IMR-90 (cell line): ENCODE results near the gene MXRA8. TPM values are rescaled to one million over a fixed set of nuclear protein-coding genes. Genes with fewer than 3 reads are reported as not detected.

ENCODE experiments used
- ATAC-seq: fragments of 200-7000 bp; cut with Tn5 transposase; 2 replicates; pipeline ENCODE4 v1.9.1; 2020; ENCODE audit warnings: low read depth, mild to moderate bottlenecking, moderate library complexity
- BruUV-seq: library from RNA; stranded (reverse); fragments of 400-500 nt; replicated peaks from 2 replicates; lab custom pipeline; 2021; lab: Mats Ljungman, UMichigan
- CTCF ChIA-PET: fragments of 300-600 bp; formaldehyde crosslinking; extraction: SDS; loops from one replicate; lab custom pipeline; 2021; ENCODE audit warnings: antibody characterized with exemption; lab: Yijun Ruan, JAX
- POLR2A ChIA-PET: fragments of 300-600 bp; sonication (Branson Sonifier 250); formaldehyde crosslinking; loops from one replicate; lab custom pipeline; 2022; ENCODE audit warnings: antibody characterized with exemption; ENCODE audit not compliant: unreplicated experiment; lab: Charles Lee
- DNase-seq: peaks from one replicate; pipeline ENCODE4 v3.0.0; 2013
- H2AFZ ChIP-seq: replicated peaks from 2 replicates; pipeline ENCODE3; 2013; ENCODE audit warnings: low read length, mild to moderate bottlenecking; ENCODE audit not compliant: poor library complexity
- H2AK5ac ChIP-seq: 2 replicates; pipeline ENCODE4 v1.6.1; 2013; ENCODE audit warnings: low read depth, low read length, inconsistent platforms
- H2AK9ac ChIP-seq: replicated peaks from 2 replicates; pipeline ENCODE3; 2013; ENCODE audit warnings: mild to moderate bottlenecking, low read depth, low read length, moderate library complexity; ENCODE audit not compliant: poor library complexity
- H2BK120ac ChIP-seq: 2 replicates; pipeline ENCODE4 v1.6.1; 2013; ENCODE audit warnings: low read depth, low read length, inconsistent platforms
- H2BK15ac ChIP-seq: 3 replicates; pipeline ENCODE4 v1.6.1; 2013; ENCODE audit warnings: low read depth, low read length, inconsistent platforms
- H2BK20ac ChIP-seq: 2 replicates; pipeline ENCODE4 v1.6.1; 2013; ENCODE audit warnings: low read depth, mild to moderate bottlenecking, inconsistent platforms, low read length, moderate library complexity
- H2BK5ac ChIP-seq: 2 replicates; pipeline ENCODE4 v1.6.1; 2013; ENCODE audit warnings: mild to moderate bottlenecking, low read depth, low read length, inconsistent platforms; ENCODE audit not compliant: poor library complexity, severe bottlenecking
- H3K14ac ChIP-seq: replicated peaks from 2 replicates; pipeline ENCODE4 v1.6.1; 2013; ENCODE audit warnings: low read depth, low read length, inconsistent platforms
- H3K18ac ChIP-seq: 2 replicates; pipeline ENCODE4 v1.6.1; 2013; ENCODE audit warnings: low read depth, low read length, control low read depth
- H3K23ac ChIP-seq: 2 replicates; pipeline ENCODE4 v1.6.1; 2013; ENCODE audit warnings: low read depth, low read length, inconsistent platforms
- H3K27ac ChIP-seq: 2 replicates; pipeline ENCODE4 v1.5.1; 2013; ENCODE audit warnings: mild to moderate bottlenecking, control low read depth, low read length; ENCODE audit not compliant: insufficient read depth
- H3K27me3 ChIP-seq: 2 replicates; pipeline ENCODE4 v1.6.1; 2013; ENCODE audit warnings: low read length; ENCODE audit not compliant: control insufficient read depth, insufficient read depth
- H3K36me3 ChIP-seq: 2 replicates; pipeline ENCODE4 v1.6.1; 2013; ENCODE audit warnings: low read length, mixed read lengths; ENCODE audit not compliant: control insufficient read depth, insufficient read depth
- H3K4ac ChIP-seq: 2 replicates; pipeline ENCODE4 v1.6.1; 2013; ENCODE audit warnings: low read depth, low read length, inconsistent platforms
- H3K4me1 ChIP-seq: 2 replicates; pipeline ENCODE4 v1.6.1; 2013; ENCODE audit warnings: low read length, mixed read lengths; ENCODE audit not compliant: control insufficient read depth, insufficient read depth
- H3K4me2 ChIP-seq: 2 replicates; pipeline ENCODE4 v1.6.1; 2013; ENCODE audit warnings: low read depth, mild to moderate bottlenecking, control low read depth, low read length, moderate library complexity
- H3K4me3 ChIP-seq: 2 replicates; pipeline ENCODE4 v1.5.1; 2013; ENCODE audit warnings: low read depth, mild to moderate bottlenecking, control low read depth, low read length, moderate library complexity; ENCODE audit not compliant: insufficient read depth
- H3K56ac ChIP-seq: 2 replicates; pipeline ENCODE4 v1.6.1; 2013; ENCODE audit warnings: low read length, inconsistent platforms; ENCODE audit not compliant: insufficient read depth; ENCODE audit errors: extremely low read depth
- H3K79me1 ChIP-seq, 2 experiments: 2 replicates each; pipeline ENCODE4 v1.6.1; 2013; ENCODE audit warnings: low read length in 2 of 2, inconsistent platforms in 1 of 2, low read depth in 1 of 2
- H3K9ac ChIP-seq: 2 replicates; pipeline ENCODE4 v1.6.1; 2013; ENCODE audit warnings: low read depth, low read length, control low read depth
- H3K9me1 ChIP-seq: 2 replicates; pipeline ENCODE4 v1.6.1; 2013; ENCODE audit warnings: low read length, inconsistent platforms; ENCODE audit not compliant: insufficient read depth
- H3K9me3 ChIP-seq: 2 replicates; pipeline ENCODE4 v1.6.1; 2013; ENCODE audit warnings: low read length; ENCODE audit not compliant: control insufficient read depth, insufficient read depth
- H4K20me1 ChIP-seq: 2 replicates; pipeline ENCODE4 v1.6.1; 2013; ENCODE audit warnings: low read length, inconsistent platforms; ENCODE audit not compliant: insufficient read depth
- H4K5ac ChIP-seq: 2 replicates; pipeline ENCODE4 v1.6.1; 2013; ENCODE audit warnings: mild to moderate bottlenecking, low read depth, low read length, control low read depth
- H4K8ac ChIP-seq, 2 experiments: 2 replicates each; pipeline ENCODE4 v1.6.1; 2013; ENCODE audit warnings: low read depth in 2 of 2, low read length in 2 of 2, control low read depth in 1 of 2, inconsistent platforms in 1 of 2
- H4K91ac ChIP-seq: 2 replicates; pipeline ENCODE4 v1.6.1; 2013; ENCODE audit warnings: low read depth, low read length, inconsistent platforms; ENCODE audit not compliant: insufficient read depth
- CHD1 ChIP-seq: IDR thresholded peaks from 2 replicates; pipeline ENCODE4 v1.6.1; 2012; ENCODE audit warnings: low read depth, low read length, improper control_type of control experiment
- MAFK ChIP-seq: IDR thresholded peaks from 2 replicates; pipeline ENCODE4 v1.6.1; 2012; ENCODE audit warnings: low read depth, low read length, improper control_type of control experiment
- MAZ ChIP-seq: IDR thresholded peaks from 2 replicates; pipeline ENCODE4 v1.6.1; 2012; ENCODE audit warnings: low read depth, mild to moderate bottlenecking, low read length, improper control_type of control experiment, moderate library complexity, borderline replicate concordance
- POLR2A ChIP-seq: IDR thresholded peaks from 2 replicates; pipeline ENCODE4 v1.6.1; 2012; ENCODE audit warnings: mild to moderate bottlenecking, low read depth, low read length
- RAD21 ChIP-seq: IDR thresholded peaks from 2 replicates; pipeline ENCODE4 v1.6.1; 2012; ENCODE audit warnings: low read length, improper control_type of control experiment
- RFX5 ChIP-seq: IDR thresholded peaks from 2 replicates; pipeline ENCODE4 v1.8.0; 2012; ENCODE audit warnings: low read depth, mild to moderate bottlenecking, low read length, moderate library complexity
- USF2 ChIP-seq: fragments of 150-350 bp; IDR thresholded peaks from 2 replicates; pipeline ENCODE4 v1.6.1; 2017; ENCODE audit warnings: mild to moderate bottlenecking, antibody characterized with exemption, low read length, low read depth
- WGBS, 2 experiments: methylation state at CpG; one replicate each; pipeline versions ENCODE4 v1.1.5 to v1.1.7; 2013; ENCODE audit warnings: missing lambda C conversion rate in 2 of 2; ENCODE audit not compliant: insufficient read length in 1 of 2; ENCODE audit errors: extremely low coverage in 2 of 2; 5-methylcytosine and 5-hydroxymethylcytosine counted together
- dilution Hi-C: fragments of 300-500 bp; cut with HindIII; formaldehyde crosslinking; loops from one replicate; pipeline ENCODE4 v1.14.3; 2018; ENCODE audit warnings: low sequenced_read_pairs; ENCODE audit not compliant: unreplicated experiment
- in situ Hi-C: fragments of 300-500 bp; cut with MboI; formaldehyde crosslinking; loops from 3 replicates; pipeline ENCODE4 v1.14.3; 2019; ENCODE audit warnings: low sequenced_read_pairs, inconsistent platforms, mixed read lengths
- intact Hi-C: fragments of 100-400 bp; cut with micrococcal nuclease; formaldehyde crosslinking; loops from 2 replicates; pipeline ENCODE4 v1.10.0; 2022
- polyA plus RNA-seq, 3 experiments: library from polyadenylated mRNA; depleted of rRNA; stranded (reverse); fragments of >200 nt; gene quantifications; 2 replicates each; pipeline ENCODE4 v1.2.3, GENCODE V29; 2012; ENCODE audit warnings: low replicate concordance in 1 of 3
- total RNA-seq: library from RNA; depleted of rRNA; stranded (reverse); fragments of >200 nt; gene quantifications from 2 replicates; pipeline ENCODE4 v1.2.3, GENCODE V29; 2012

Gene MXRA8
- total and polyA plus RNA-seq, 2 of the 4 experiments (the other 2 are of a cell fraction), result 92.5 to 469 TPM

GRCh38 chr1:1318777-1319645 lies 39.3 kb downstream of the MXRA8 start:
- Histone ChIP-seq H3K4me3 (no peak overlapping the region), H2BK15ac (no peak overlapping the region), H3K4me1 (peaks cover 13% of the 10 kb centered on the region; the same call in 1 of the 2 replicates), H4K5ac (no peak overlapping the region), H3K18ac (no peak overlapping the region), H3K79me1 (peaks cover 14 to 80% of the 10 kb centered on the region in 2 experiments), H3K9me3 (no peaks in the 10 kb centered on the region), H4K20me1 (peaks cover 72% of the 10 kb centered on the region), H2BK5ac (no peak overlapping the region), H2AFZ (peak overlapping the region; percentile 11), H3K56ac (no peak overlapping the region), H2BK20ac (no peak overlapping the region), H2AK9ac (peak overlapping the region; percentile 71), H3K36me3 (peaks cover 43% of the 10 kb centered on the region), H4K91ac (no peak overlapping the region), H3K4me2 (no peak overlapping the region), H3K27ac (0 out of 2 replicates have a peak overlapping the region, but pooled peaks have one; percentile 21), H3K23ac (no peak overlapping the region), H3K9ac (no peak overlapping the region), H4K8ac (no peak overlapping the region), H3K9me1 (peaks cover 4% of the 10 kb centered on the region), H3K14ac (no peak overlapping the region), H2AK5ac (no peak overlapping the region), H2BK120ac (no peak overlapping the region), H3K4ac (no peak overlapping the region), H3K27me3 (no peaks in the 10 kb centered on the region)
- ChIA-PET CTCF (interaction anchor here (0.6 kb wide), 1 partner anchor 40 kb away, joined by 3 read pairs; no protein-coding TSS in a partner anchor), POLR2A (no interaction called here)
- no peak for ATAC-seq
- dilution Hi-C loops (no loop called here), intact Hi-C loops (no loop called here), in situ Hi-C loops (no loop called here)
- WGBS, 2 experiments, result 93% methylated on average over 13 of the region's 36 CpGs; no CpG with 5 or more reads in 1 of the 2 experiments
- BruUV-seq, result no TSS peak
- DNase-seq, result no peak
- no peak for TF ChIP-seq MAFK
- TF ChIP-seq MAZ, result no peak
- no peak for TF ChIP-seq RFX5
- no peak for TF ChIP-seq RAD21
- no peak for TF ChIP-seq CHD1
- TF ChIP-seq USF2, result no peak
- TF ChIP-seq POLR2A, result peak; percentile 40; the same call in 1 of the 2 replicates
